B cell (primary cell): ENCODE results near the gene WWP2.
"Not testable (repeated sequence)": the region's sequence is repeated elsewhere in the genome, so short reads cannot be mapped to it uniquely, and the experiment has no call there.

ENCODE experiments used
- EZH2 ChIP-seq: IDR thresholded peaks from 2 replicates; pipeline ENCODE4 v1.6.1; 2012; ENCODE audit warnings: borderline replicate concordance, low read depth, mild to moderate bottlenecking, moderate library complexity, low read length; ENCODE audit not compliant: insufficient read depth, poor library complexity, severe bottlenecking
- TF ChIP-seq, protein P1 (sequence below): fragments of 200-600 bp; IDR thresholded peaks from one replicate; pipeline ENCODE4 v1.8.0; 2022; ENCODE audit warnings: antibody characterized with exemption, mild to moderate bottlenecking

- TF ChIP-seq, protein P1, sequence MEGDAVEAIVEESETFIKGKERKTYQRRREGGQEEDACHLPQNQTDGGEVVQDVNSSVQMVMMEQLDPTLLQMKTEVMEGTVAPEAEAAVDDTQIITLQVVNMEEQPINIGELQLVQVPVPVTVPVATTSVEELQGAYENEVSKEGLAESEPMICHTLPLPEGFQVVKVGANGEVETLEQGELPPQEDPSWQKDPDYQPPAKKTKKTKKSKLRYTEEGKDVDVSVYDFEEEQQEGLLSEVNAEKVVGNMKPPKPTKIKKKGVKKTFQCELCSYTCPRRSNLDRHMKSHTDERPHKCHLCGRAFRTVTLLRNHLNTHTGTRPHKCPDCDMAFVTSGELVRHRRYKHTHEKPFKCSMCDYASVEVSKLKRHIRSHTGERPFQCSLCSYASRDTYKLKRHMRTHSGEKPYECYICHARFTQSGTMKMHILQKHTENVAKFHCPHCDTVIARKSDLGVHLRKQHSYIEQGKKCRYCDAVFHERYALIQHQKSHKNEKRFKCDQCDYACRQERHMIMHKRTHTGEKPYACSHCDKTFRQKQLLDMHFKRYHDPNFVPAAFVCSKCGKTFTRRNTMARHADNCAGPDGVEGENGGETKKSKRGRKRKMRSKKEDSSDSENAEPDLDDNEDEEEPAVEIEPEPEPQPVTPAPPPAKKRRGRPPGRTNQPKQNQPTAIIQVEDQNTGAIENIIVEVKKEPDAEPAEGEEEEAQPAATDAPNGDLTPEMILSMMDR, result not testable (repeated sequence)
- not testable (repeated sequence) for TF ChIP-seq EZH2
These were observed 44.6 kb downstream of the WWP2 start for GRCh38 chr16:69806776-69807175.
